Astrocyte (in vitro differentiated cells and primary cell): ENCODE results near the gene NDUFAF8. TPM values are rescaled to one million over a fixed set of nuclear protein-coding genes. Genes with fewer than 3 reads are reported as not detected.

ENCODE experiments used
- DNase-seq: peaks from one replicate; pipeline ENCODE4 v3.0.0-alpha.2; 2010; ENCODE audit warnings: low read depth
- FAIRE-seq: peaks from 2 replicates; lab custom pipeline; 2011; peaks lifted over from hg19 to GRCh38; lab: Jason Lieb, UNC
- H2AFZ ChIP-seq: 2 replicates; pipeline ENCODE4 v1.6.0; 2012; ENCODE audit warnings: low read depth, low read length, inconsistent platforms
- H3K27ac ChIP-seq: 2 replicates; pipeline ENCODE4 v1.5.1; 2011; ENCODE audit warnings: low read depth, low read length, inconsistent platforms
- H3K27me3 ChIP-seq: 2 replicates; pipeline ENCODE4 v1.6.0; 2011; ENCODE audit warnings: low read length, inconsistent platforms; ENCODE audit not compliant: insufficient read depth
- H3K36me3 ChIP-seq: 2 replicates; pipeline ENCODE4 v1.5.1; 2011; ENCODE audit warnings: low read length, inconsistent platforms; ENCODE audit not compliant: insufficient read depth
- H3K4me1 ChIP-seq: 2 replicates; pipeline ENCODE4 v1.5.1; 2011; ENCODE audit warnings: low read length, inconsistent platforms; ENCODE audit not compliant: insufficient read depth
- H3K4me2 ChIP-seq: 2 replicates; pipeline ENCODE4 v1.6.0; 2012; ENCODE audit warnings: low read length, inconsistent platforms
- H3K4me3 ChIP-seq: 2 replicates; pipeline ENCODE4 v1.5.1; 2011; ENCODE audit warnings: low read depth, mild to moderate bottlenecking, low read length, inconsistent platforms; ENCODE audit not compliant: insufficient read depth
- H3K79me2 ChIP-seq: 2 replicates; pipeline ENCODE4 v1.6.0; 2012; ENCODE audit warnings: mild to moderate bottlenecking, low read length, inconsistent platforms; ENCODE audit not compliant: insufficient read depth
- H3K9ac ChIP-seq: 2 replicates; pipeline ENCODE4 v1.6.0; 2012; ENCODE audit warnings: mild to moderate bottlenecking, low read length, inconsistent platforms
- H3K9me3 ChIP-seq: 2 replicates; pipeline ENCODE4 v1.5.1; 2012; ENCODE audit warnings: low read depth, mild to moderate bottlenecking, low read length, inconsistent platforms; ENCODE audit not compliant: insufficient read depth
- H4K20me1 ChIP-seq: 2 replicates; pipeline ENCODE4 v1.6.0; 2012; ENCODE audit warnings: low read length, inconsistent platforms; ENCODE audit not compliant: insufficient read depth
- H3K27ac Mint-ChIP-seq: one replicate; pipeline ENCODE4 v1.8.0; 2021; ENCODE audit warnings: mild to moderate bottlenecking, mixed read lengths; ENCODE audit not compliant: unreplicated experiment
- H3K27me3 Mint-ChIP-seq: one replicate; pipeline ENCODE4 v1.8.0; 2021; ENCODE audit warnings: low read depth, mixed read lengths; ENCODE audit not compliant: unreplicated experiment
- H3K36me3 Mint-ChIP-seq: one replicate; pipeline ENCODE4 v1.8.0; 2021; ENCODE audit warnings: low read depth, mixed read lengths; ENCODE audit not compliant: unreplicated experiment
- H3K4me1 Mint-ChIP-seq: one replicate; pipeline ENCODE4 v1.8.0; 2021; ENCODE audit warnings: low read depth, mixed read lengths; ENCODE audit not compliant: unreplicated experiment
- H3K4me3 Mint-ChIP-seq: one replicate; pipeline ENCODE4 v1.8.0; 2021; ENCODE audit warnings: mild to moderate bottlenecking, moderate library complexity, mixed read lengths; ENCODE audit not compliant: unreplicated experiment
- H3K9me3 Mint-ChIP-seq: one replicate; pipeline ENCODE4 v1.8.0; 2021; ENCODE audit warnings: mild to moderate bottlenecking, mixed read lengths; ENCODE audit not compliant: unreplicated experiment
- CTCF ChIP-seq: IDR thresholded peaks from 2 replicates; pipeline ENCODE4 v1.5.1; 2011; ENCODE audit warnings: low read depth, mild to moderate bottlenecking, inconsistent platforms, low read length, moderate library complexity; ENCODE audit not compliant: insufficient read depth
- EZH2 ChIP-seq: IDR thresholded peaks from 2 replicates; pipeline ENCODE4 v1.6.1; 2012; ENCODE audit warnings: mild to moderate bottlenecking, low read length, inconsistent platforms; ENCODE audit not compliant: insufficient read depth
- total RNA-seq: library from RNA; stranded (reverse); gene quantifications from 2 replicates; pipeline ENCODE4 v1.2.1, GENCODE V29; 2021

Gene NDUFAF8
- total RNA-seq, 1 donor from 2014 or later: 67.2 TPM

- Histone ChIP-seq H3K36me3 (no peaks in the 10 kb centered on the region), H2AFZ (no peak overlapping the region), H3K27me3 (no peaks in the 10 kb centered on the region), H3K79me2 (no peaks in the 10 kb centered on the region), H3K9me3 (no peaks in the 10 kb centered on the region), H4K20me1 (peaks cover 4% of the 10 kb centered on the region), H3K9ac (no peak overlapping the region), H3K4me3 (no peak overlapping the region), H3K4me1 (peaks cover 5% of the 10 kb centered on the region), H3K4me2 (no peak overlapping the region), H3K27ac (no peak overlapping the region)
- FAIRE-seq (no peak), DNase-seq (no peak)
- H3K27me3 Mint-ChIP-seq: no peaks in the 10 kb centered on the region
- TF ChIP-seq EZH2 (no peak), CTCF (no peak)
- H3K27ac Mint-ChIP-seq: no peak overlapping the region
- peaks cover 6% of the 10 kb centered on the region for H3K36me3 Mint-ChIP-seq
- H3K4me1 Mint-ChIP-seq: peaks cover 5% of the 10 kb centered on the region
- no peak overlapping the region for H3K4me3 Mint-ChIP-seq
- no peaks in the 10 kb centered on the region for H3K9me3 Mint-ChIP-seq
Measured at GRCh38 chr17:81212365-81212764, 26.8 kb upstream of the NDUFAF8 start.

GRCh38 chr17:81213978-81214377, 25.1 kb upstream of the NDUFAF8 start:
- Histone ChIP-seq H3K27ac (no peak overlapping the region), H3K4me2 (no peak overlapping the region), H3K36me3 (no peaks in the 10 kb centered on the region), H3K79me2 (no peaks in the 10 kb centered on the region), H3K9me3 (no peaks in the 10 kb centered on the region), H3K4me3 (no peak overlapping the region), H3K4me1 (peaks cover 5% of the 10 kb centered on the region), H4K20me1 (no peaks in the 10 kb centered on the region), H3K27me3 (no peaks in the 10 kb centered on the region), H3K9ac (no peak overlapping the region), H2AFZ (no peak overlapping the region)
- Mint-ChIP-seq H3K27me3 (no peaks in the 10 kb centered on the region), H3K36me3 (peaks cover 8% of the 10 kb centered on the region), H3K4me3 (no peak overlapping the region), H3K4me1 (peaks cover 5% of the 10 kb centered on the region), H3K27ac (no peak overlapping the region), H3K9me3 (no peaks in the 10 kb centered on the region)
- FAIRE-seq (no peak), DNase-seq (no peak)
- TF ChIP-seq EZH2 (no peak), CTCF (no peak)

- H3K27me3 ChIP-seq: no peaks in the 10 kb centered on the region
- no peak for DNase-seq
- no peak overlapping the region for H3K4me3 ChIP-seq
- Mint-ChIP-seq H3K27ac (no peak overlapping the region), H3K9me3 (no peaks in the 10 kb centered on the region), H3K4me1 (no peaks in the 10 kb centered on the region), H3K4me3 (no peak overlapping the region), H3K27me3 (no peaks in the 10 kb centered on the region), H3K36me3 (peaks cover 8% of the 10 kb centered on the region)
- H2AFZ ChIP-seq: no peak overlapping the region
- H3K4me2 ChIP-seq: no peak overlapping the region
- TF ChIP-seq CTCF: no peak
- TF ChIP-seq EZH2: no peak
- peaks cover 10% of the 10 kb centered on the region for H3K79me2 ChIP-seq
- H3K9me3 ChIP-seq: no peaks in the 10 kb centered on the region
- H3K27ac ChIP-seq: no peak overlapping the region
- no peak overlapping the region for H3K9ac ChIP-seq
- no peak for FAIRE-seq
- peaks cover 14% of the 10 kb centered on the region for H3K4me1 ChIP-seq
- H4K20me1 ChIP-seq: peaks cover 10% of the 10 kb centered on the region
- no peaks in the 10 kb centered on the region for H3K36me3 ChIP-seq
Measured at GRCh38 chr17:81217491-81217890, 21.6 kb upstream of the NDUFAF8 start.
